Stomach (tissue), 9 donors: ENCODE measurements around the gene COPS6. TPM values are rescaled to one million over a fixed set of nuclear protein-coding genes. Genes with fewer than 3 reads are reported as not detected.

Experiments used
- DNase-seq, 2 donors: peaks; one replicate each; pipeline versions ENCODE4 v3.0.0 to v3.0.0-alpha.2; 2013 to 2019
- H3K27ac ChIP-seq, 5 donors: fragments of 200-600 bp in 4 of 5; sonication (generic) in 4 of 5; one replicate each; pipeline ENCODE4 v1.5.1; 2013 to 2019; ENCODE audit warnings: mild to moderate bottlenecking in 1 of 5, moderate library complexity in 1 of 5
- H3K27me3 ChIP-seq, 3 donors: fragments of 200-600 bp; sonication (generic); one replicate each; pipeline ENCODE4 v1.5.1; 2017 to 2019; ENCODE audit warnings: mixed run types in 1 of 3
- H3K36me3 ChIP-seq, 4 donors: fragments of 200-600 bp; sonication (generic); 1 replicate in 3 of 4; 2 replicates in 1 of 4; pipeline ENCODE4 v1.5.1; 2016 to 2019
- H3K4me1 ChIP-seq, 4 donors: fragments of 200-600 bp; sonication (generic); one replicate each; pipeline ENCODE4 v1.5.1; 2016 to 2019
- H3K4me3 ChIP-seq, 4 donors: fragments of 200-600 bp; sonication (generic) in 3 of 4; one replicate each; pipeline ENCODE4 v1.5.1; 2016 to 2019; ENCODE audit warnings: mild to moderate bottlenecking in 1 of 4
- H3K9me3 ChIP-seq, 4 donors: fragments of 200-600 bp; sonication (generic); one replicate each; pipeline ENCODE4 v1.5.1; 2016 to 2019
- CTCF ChIP-seq, 7 experiments: fragments of 450-650 bp in 4 of 7; fragments of 200-600 bp in 3 of 7; sonication (generic) in 3 of 7; IDR thresholded peaks; one replicate each; pipeline ENCODE4 v1.5.1; 2016 to 2019; ENCODE audit warnings: antibody characterized with exemption in 7 of 7, control low read depth in 2 of 7, mild to moderate bottlenecking in 1 of 7
- EP300 ChIP-seq: sonication (generic); formaldehyde crosslinking; IDR thresholded peaks from one replicate; pipeline ENCODE4 v1.6.1; 2017; ENCODE audit warnings: antibody characterized with exemption
- POLR2A ChIP-seq, 4 donors: fragments of 450-650 bp; IDR thresholded peaks; one replicate each; pipeline ENCODE4 v1.6.1; 2016; ENCODE audit warnings: antibody characterized with exemption in 4 of 4, control low read depth in 2 of 4, mild to moderate bottlenecking in 1 of 4, moderate library complexity in 1 of 4
- POLR2AphosphoS5 ChIP-seq, 3 donors: sonication (generic); formaldehyde crosslinking; IDR thresholded peaks; one replicate each; pipeline ENCODE4 v1.6.1; 2016; ENCODE audit warnings: antibody characterized with exemption in 3 of 3
- WGBS, 5 donors: extraction: QIAGEN DNeasy Blood & Tissue Kit in 3 of 5; methylation state at CpG; one replicate each; pipeline versions ENCODE4 v1.1.5 to v1.1.7; 2013 to 2018; 5-methylcytosine and 5-hydroxymethylcytosine counted together
- intact Hi-C: fragments of 100-400 bp; cut with DNase I; formaldehyde crosslinking; loops from one replicate; pipeline ENCODE4 v1.15.1; 2023; ENCODE audit warnings: low total_unique reads
- polyA plus RNA-seq, 3 donors: library from polyadenylated mRNA; stranded (reverse); fragments of 200-250 nt; gene quantifications; one replicate each; pipeline ENCODE4 v1.2.3, GENCODE V29; 2013
- total RNA-seq, 5 donors: library from RNA; depleted of rRNA; stranded (reverse); fragments of >200 nt; gene quantifications; one replicate each; pipeline versions ENCODE4 v1.1.0 to v1.2.3, GENCODE V29; 2014 to 2016
- donor health status: healthy with polysubstance abuse.
- donor health status: Bipolar disorder and iron deficiency.
- donor health status: healthy.

The COPS6 gene
- total and polyA plus RNA-seq, 8 donors: 34.2 to 197 (median 93.9) TPM

DNA sequence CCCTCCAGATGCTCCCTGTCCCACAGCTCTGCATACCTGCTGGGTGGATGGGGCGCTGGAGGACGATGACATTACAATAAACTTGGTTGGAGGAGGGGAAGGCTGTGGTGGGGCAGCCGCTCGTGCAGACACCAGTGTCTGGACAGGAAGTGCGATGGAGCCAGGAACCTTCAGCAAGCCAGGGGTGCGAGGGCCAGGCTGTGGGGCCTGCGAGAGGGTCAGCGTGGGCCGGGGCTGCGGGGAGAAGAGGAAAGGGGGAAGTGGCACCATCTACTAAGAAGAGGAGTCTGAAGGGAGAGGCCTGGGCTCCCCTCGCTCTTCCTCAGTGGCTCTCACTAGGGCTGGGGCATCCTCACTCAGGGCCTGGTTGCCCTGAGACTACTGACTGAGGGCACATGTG, 19.1 kb downstream of the COPS6 start:
- TF ChIP-seq CTCF (IDR thresholded peaks at IDR 0.05): no peak
- H3K36me3 ChIP-seq: peaks cover 70 to 100% (median 99%) of the 10 kb centered on the region in 4 donors
- intact Hi-C loops: no loop called here
- no peak overlapping the region for H3K4me3 ChIP-seq
- no peak for DNase-seq
- no peaks in the 10 kb centered on the region for H3K27me3 ChIP-seq
- no peak overlapping the region for H3K27ac ChIP-seq
- H3K4me1 ChIP-seq: peaks cover 0 to 5% (median 0%) of the 10 kb centered on the region in 4 donors
- 68 to 88% (median 85%) methylated on average over 11 of the region's 11 CpGs for WGBS, 5 donors
- no peaks in the 10 kb centered on the region for H3K9me3 ChIP-seq

GRCh38 chr7:100109521-100110163, 20.9 kb downstream of the COPS6 start:
- Histone ChIP-seq H3K27ac (no peak overlapping the region), H3K4me3 (no peak overlapping the region), H3K9me3 (no peaks in the 10 kb centered on the region), H3K36me3 (peaks cover 66 to 100% (median 99%) of the 10 kb centered on the region in 4 donors), H3K27me3 (no peaks in the 10 kb centered on the region), H3K4me1 (no peaks in the 10 kb centered on the region)
- no peak for DNase-seq
- intact Hi-C loops: no loop called here
- 81 to 90% (median 85%) methylated on average over 12 of the region's 12 CpGs for WGBS, 5 donors
- no peak for TF ChIP-seq CTCF (IDR thresholded peaks at IDR 0.05)
- no peak for TF ChIP-seq POLR2A (IDR thresholded peaks at IDR 0.05)
- TF ChIP-seq POLR2AphosphoS5 (IDR thresholded peaks at IDR 0.05): no peak
- TF ChIP-seq EP300: no peak

DNA sequence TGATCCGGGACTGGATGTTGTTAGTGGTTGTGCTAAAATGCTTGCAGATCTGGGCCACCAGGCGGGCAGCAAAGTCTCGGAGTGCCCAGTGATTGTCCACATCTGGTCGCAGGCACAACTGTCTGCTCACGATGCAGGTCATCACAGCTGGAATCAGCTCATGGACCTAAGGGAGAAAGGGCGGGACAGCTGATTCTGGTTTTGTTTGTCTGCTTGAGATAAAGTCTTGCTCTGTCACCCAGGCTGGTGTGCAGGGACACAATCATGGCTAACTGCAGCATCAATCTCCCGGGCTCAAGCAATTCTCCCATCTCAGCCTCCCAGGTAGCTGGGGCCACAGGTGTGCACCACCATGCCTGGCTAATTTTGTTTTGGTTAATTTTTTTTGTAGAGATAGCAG, 22.4 kb downstream of the COPS6 start:
- Histone ChIP-seq H3K4me1 (no peaks in the 10 kb centered on the region), H3K4me3 (no peak overlapping the region), H3K36me3 (peaks cover 59 to 93% (median 85%) of the 10 kb centered on the region in 4 donors), H3K27me3 (no peaks in the 10 kb centered on the region), H3K9me3 (no peaks in the 10 kb centered on the region), H3K27ac (no peak overlapping the region)
- TF ChIP-seq POLR2A (IDR thresholded peaks at IDR 0.05) (no peak), EP300 (no peak), POLR2AphosphoS5 (IDR thresholded peaks at IDR 0.05) (no peak), CTCF (IDR thresholded peaks at IDR 0.05) (no peak)
- intact Hi-C loops: no loop called here
- 83 to 88% (median 86%) methylated on average over 7 of the region's 7 CpGs for WGBS, 5 donors
- no peak for DNase-seq

DNA sequence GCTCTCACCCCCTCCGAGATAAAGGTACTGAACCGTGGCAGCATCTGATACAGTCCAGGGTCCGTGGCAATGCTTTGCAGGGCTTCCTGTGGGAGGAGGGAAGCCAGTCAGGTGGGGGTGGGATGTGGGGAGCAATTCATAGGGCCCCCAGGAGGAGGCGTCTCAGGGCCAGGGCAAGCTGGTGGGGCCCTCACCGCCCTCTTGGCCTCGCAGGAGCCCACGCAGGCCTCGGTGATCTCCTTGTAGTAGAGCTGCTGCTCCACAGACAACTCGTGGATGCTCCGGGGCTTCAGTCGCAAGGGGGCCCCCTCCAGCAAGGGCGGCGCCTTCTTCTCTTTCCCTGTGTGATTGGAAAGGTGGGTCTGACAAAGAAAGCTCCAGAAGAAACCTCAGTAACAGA, 23.1 kb downstream of the COPS6 start:
- no peak for DNase-seq
- TF ChIP-seq EP300 (no peak), POLR2AphosphoS5 (IDR thresholded peaks at IDR 0.05) (no peak), POLR2A (IDR thresholded peaks at IDR 0.05) (no peak), CTCF (IDR thresholded peaks at IDR 0.05) (no peak)
- intact Hi-C loops: no loop called here
- Histone ChIP-seq H3K9me3 (no peaks in the 10 kb centered on the region), H3K27me3 (no peaks in the 10 kb centered on the region), H3K4me3 (no peak overlapping the region), H3K36me3 (peaks cover 52 to 85% (median 78%) of the 10 kb centered on the region in 4 donors), H3K27ac (no peak overlapping the region), H3K4me1 (no peaks in the 10 kb centered on the region)
- WGBS, 5 donors: 84 to 93% (median 87%) methylated on average over 9 to 13 of the region's 13 CpGs
